ENCODE measurements around the gene IMPACT.

Gene IMPACT

DNA sequence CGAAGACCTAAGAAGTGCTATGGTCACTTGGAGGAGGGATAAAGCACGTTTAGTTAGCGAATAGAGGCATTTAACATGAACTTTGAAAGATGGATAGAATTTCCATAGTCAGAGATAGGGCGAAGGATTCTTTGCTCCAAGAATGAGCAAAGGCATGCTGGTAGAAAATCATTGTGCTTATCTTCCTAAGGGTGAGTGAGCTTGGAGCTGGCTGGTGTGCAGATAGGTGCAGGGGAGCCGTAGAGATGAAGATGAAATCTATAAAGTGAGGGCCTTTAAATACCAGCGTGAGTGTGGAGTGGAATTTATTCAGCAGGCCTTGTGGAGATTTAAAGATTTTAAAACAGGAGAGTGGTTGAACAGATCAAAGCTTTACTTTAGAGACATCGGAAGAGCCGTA lies 35.5 kb downstream of the IMPACT start:
- no peaks in the 10 kb centered on the region for H3K9me3 ChIP-seq (ENCODE audit: severe bottlenecking)
- TF ChIP-seq, protein P1, sequence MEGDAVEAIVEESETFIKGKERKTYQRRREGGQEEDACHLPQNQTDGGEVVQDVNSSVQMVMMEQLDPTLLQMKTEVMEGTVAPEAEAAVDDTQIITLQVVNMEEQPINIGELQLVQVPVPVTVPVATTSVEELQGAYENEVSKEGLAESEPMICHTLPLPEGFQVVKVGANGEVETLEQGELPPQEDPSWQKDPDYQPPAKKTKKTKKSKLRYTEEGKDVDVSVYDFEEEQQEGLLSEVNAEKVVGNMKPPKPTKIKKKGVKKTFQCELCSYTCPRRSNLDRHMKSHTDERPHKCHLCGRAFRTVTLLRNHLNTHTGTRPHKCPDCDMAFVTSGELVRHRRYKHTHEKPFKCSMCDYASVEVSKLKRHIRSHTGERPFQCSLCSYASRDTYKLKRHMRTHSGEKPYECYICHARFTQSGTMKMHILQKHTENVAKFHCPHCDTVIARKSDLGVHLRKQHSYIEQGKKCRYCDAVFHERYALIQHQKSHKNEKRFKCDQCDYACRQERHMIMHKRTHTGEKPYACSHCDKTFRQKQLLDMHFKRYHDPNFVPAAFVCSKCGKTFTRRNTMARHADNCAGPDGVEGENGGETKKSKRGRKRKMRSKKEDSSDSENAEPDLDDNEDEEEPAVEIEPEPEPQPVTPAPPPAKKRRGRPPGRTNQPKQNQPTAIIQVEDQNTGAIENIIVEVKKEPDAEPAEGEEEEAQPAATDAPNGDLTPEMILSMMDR (IDR thresholded peaks at IDR 0.05; ENCODE audit: poor library complexity, severe bottlenecking): no peak
- H3K27ac ChIP-seq (ENCODE audit: poor library complexity, severe bottlenecking): no peak overlapping the region
- DNase-seq (ENCODE audit: low spot score) (no peak), ATAC-seq (ENCODE audit: low read depth) (no peak)
- no peaks in the 10 kb centered on the region for H3K4me1 ChIP-seq (ENCODE audit: insufficient read depth, poor library complexity, severe bottlenecking)
- no peaks in the 10 kb centered on the region for H3K27me3 ChIP-seq (ENCODE audit: insufficient read depth, poor library complexity, severe bottlenecking)
- no peaks in the 10 kb centered on the region for H3K36me3 ChIP-seq (ENCODE audit: low read depth)
- no peak overlapping the region for H3K4me3 ChIP-seq (ENCODE audit: severe bottlenecking)

DNA sequence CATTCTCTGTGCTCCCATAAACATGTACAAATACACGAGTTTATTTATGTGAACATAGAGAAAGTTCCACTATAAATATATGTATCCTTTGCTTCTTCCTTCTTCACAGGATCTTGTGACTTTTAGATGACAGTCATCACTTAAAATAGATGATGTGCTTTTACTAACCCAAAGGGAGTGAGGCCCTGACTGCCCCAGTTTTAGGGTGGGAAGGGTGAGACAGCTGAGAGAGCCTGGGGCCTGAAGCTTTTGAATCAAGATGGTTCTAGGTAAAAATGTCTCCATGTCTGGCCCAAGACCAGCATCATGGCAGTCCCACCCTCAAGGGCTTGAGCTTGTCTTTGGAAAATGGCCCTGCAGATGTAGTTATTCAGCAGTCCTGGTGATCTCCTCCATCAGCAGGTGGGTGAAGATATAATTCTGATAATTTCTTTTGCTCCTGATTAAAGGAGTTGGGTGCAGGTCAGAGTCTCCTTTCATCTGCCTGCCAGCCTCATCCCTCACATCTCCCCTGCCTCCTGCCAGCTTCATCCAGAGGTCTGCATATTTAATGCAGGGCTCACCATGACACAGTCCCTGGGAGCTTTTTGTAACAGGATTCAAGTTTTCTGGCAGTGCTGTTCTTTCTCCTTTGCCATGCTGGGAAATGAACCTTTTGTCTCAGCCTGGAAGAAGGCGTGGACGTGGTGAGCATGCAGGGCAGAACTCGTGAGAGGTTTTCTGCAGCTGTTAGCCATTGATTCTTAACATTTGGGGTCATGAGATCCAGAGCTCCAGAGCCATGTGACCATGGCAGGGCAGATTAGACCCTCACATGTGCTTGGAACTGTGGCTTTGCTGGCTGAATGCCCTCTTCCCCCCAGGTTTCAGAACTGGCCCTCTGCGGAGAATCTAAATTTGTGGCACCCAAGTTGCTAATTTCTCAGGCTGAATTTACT lies 36.6 kb downstream of the IMPACT start:
- Histone ChIP-seq H3K27ac (ENCODE audit: poor library complexity, severe bottlenecking) (no peak overlapping the region), H3K4me1 (ENCODE audit: insufficient read depth, poor library complexity, severe bottlenecking) (no peaks in the 10 kb centered on the region), H3K27me3 (ENCODE audit: insufficient read depth, poor library complexity, severe bottlenecking) (no peaks in the 10 kb centered on the region), H3K9me3 (ENCODE audit: severe bottlenecking) (no peaks in the 10 kb centered on the region), H3K36me3 (ENCODE audit: low read depth) (no peaks in the 10 kb centered on the region), H3K4me3 (ENCODE audit: severe bottlenecking) (no peak overlapping the region)
- DNase-seq (ENCODE audit: low spot score) (no peak), ATAC-seq (ENCODE audit: low read depth) (no peak)
- TF ChIP-seq, protein P1 (IDR thresholded peaks at IDR 0.05; ENCODE audit: poor library complexity, severe bottlenecking): no peak

DNA sequence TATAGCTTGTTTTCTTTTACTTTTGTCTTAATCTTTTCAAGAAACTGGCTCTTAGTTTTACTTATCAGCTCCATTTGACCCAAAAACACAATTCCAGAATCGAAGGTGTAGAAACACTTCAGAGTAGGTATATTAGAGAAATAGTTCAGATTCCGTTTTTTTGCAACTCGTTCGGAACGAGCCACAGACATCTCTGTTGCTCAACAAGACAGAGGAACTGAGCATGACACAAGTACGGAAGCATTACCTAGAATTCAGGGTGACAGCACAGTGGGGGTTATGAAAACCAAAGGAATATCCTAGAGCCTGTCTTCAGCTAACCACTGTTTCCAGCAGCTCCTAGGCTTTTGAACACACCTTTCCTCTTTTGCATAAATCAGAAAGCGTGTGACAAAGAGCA lies 39.0 kb downstream of the IMPACT start:
- no peak overlapping the region for H3K27ac ChIP-seq (ENCODE audit: poor library complexity, severe bottlenecking)
- no peak for ATAC-seq (ENCODE audit: low read depth)
- no peaks in the 10 kb centered on the region for H3K4me1 ChIP-seq (ENCODE audit: insufficient read depth, poor library complexity, severe bottlenecking)
- DNase-seq (ENCODE audit: low spot score): no peak
- TF ChIP-seq, protein P1 (IDR thresholded peaks at IDR 0.05; ENCODE audit: poor library complexity, severe bottlenecking): no peak
- H3K27me3 ChIP-seq (ENCODE audit: insufficient read depth, poor library complexity, severe bottlenecking): no peaks in the 10 kb centered on the region
- H3K36me3 ChIP-seq (ENCODE audit: low read depth): no peaks in the 10 kb centered on the region
- no peak overlapping the region for H3K4me3 ChIP-seq (ENCODE audit: severe bottlenecking)
- no peaks in the 10 kb centered on the region for H3K9me3 ChIP-seq (ENCODE audit: severe bottlenecking)

DNA sequence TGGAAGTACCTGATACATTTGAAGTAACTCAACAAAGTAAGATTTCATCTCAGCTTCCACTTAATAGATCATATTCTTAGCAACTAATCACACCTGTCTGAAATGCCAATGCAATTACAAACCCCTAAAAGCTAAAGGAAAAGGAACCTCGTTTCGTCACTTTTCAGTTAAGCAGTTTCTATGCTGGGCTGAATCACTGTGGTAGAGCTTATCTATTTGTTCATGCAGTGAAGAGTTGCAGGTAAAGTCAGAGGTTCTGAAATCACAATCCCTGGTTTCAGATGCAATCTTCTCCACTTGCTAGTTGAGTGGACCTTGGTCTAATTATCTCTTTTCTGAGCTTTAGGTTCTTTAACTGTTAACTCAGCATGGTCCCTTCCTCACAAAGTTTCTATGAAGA lies 40.3 kb downstream of the IMPACT start:
- no peaks in the 10 kb centered on the region for H3K36me3 ChIP-seq (ENCODE audit: low read depth)
- ATAC-seq (ENCODE audit: low read depth): no peak
- no peak overlapping the region for H3K27ac ChIP-seq (ENCODE audit: poor library complexity, severe bottlenecking)
- TF ChIP-seq, protein P1 (IDR thresholded peaks at IDR 0.05; ENCODE audit: poor library complexity, severe bottlenecking): no peak
- DNase-seq (ENCODE audit: low spot score): no peak
- H3K4me1 ChIP-seq (ENCODE audit: insufficient read depth, poor library complexity, severe bottlenecking): no peaks in the 10 kb centered on the region
- H3K9me3 ChIP-seq (ENCODE audit: severe bottlenecking): no peaks in the 10 kb centered on the region
- H3K4me3 ChIP-seq (ENCODE audit: severe bottlenecking): no peak overlapping the region
- H3K27me3 ChIP-seq (ENCODE audit: insufficient read depth, poor library complexity, severe bottlenecking): no peaks in the 10 kb centered on the region

All from RWPE2 (cell line).